ENCODE measurements around the gene IGLL5. TPM values are rescaled to one million over a fixed set of nuclear protein-coding genes. Genes with fewer than 3 reads are reported as not detected.
"Not testable (repeated sequence)": the region's sequence is repeated elsewhere in the genome, so short reads cannot be mapped to it uniquely, and the experiment has no call there.

Gene IGLL5
- total RNA-seq, 1 donor from 2014 or later = not detected

DNA sequence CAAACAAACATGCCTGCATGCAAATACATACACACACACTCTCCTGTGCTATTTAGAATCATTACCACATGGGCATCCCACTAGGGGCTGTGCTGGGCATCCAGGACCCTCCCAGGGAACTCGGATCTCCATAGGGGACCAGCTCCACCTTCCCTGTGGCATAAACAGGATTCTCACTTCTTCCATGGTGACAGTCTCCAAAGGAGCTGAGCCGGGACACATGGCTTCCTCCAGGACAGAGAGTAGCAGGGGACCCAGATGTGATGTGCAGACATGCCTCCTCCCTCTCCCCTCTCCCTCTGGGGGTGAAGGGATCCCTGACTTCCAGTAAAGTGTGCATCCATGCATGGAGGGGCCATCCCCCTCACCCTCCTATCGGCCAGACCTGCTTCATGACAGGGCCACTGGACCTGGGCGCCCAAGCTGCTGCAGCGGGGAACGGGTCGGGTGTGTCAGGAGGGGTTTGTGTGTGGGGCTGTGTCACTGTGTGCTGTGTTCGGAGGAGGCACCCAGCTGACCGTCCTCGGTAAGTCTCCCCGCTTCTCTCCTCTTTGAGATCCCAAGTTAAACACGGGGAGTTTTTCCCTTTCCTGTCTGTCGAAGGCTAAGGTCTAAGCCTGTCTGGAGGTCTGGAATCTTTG lies 33.4 kb downstream of the IGLL5 start:
- H3K9me3 ChIP-seq (ENCODE audit: insufficient read depth, low read depth, low read length) = no peaks in the 10 kb centered on the region
- no peak overlapping the region for H3K27ac ChIP-seq (ENCODE audit: low read depth, low read length)
- H3K36me3 ChIP-seq (ENCODE audit: insufficient read depth, low read length) = no peaks in the 10 kb centered on the region
- no peak for FAIRE-seq
- Mint-ChIP-seq H3K27ac (ENCODE audit: unreplicated experiment) (no peak overlapping the region), H3K4me3 (ENCODE audit: unreplicated experiment) (no peak overlapping the region), H3K36me3 (ENCODE audit: low read depth, unreplicated experiment) (no peaks in the 10 kb centered on the region), H3K4me1 (ENCODE audit: low read depth, unreplicated experiment) (no peaks in the 10 kb centered on the region), H3K9me3 (ENCODE audit: unreplicated experiment) (no peaks in the 10 kb centered on the region), H3K27me3 (ENCODE audit: low read depth, unreplicated experiment) (peaks cover 60% of the 10 kb centered on the region)
- H4K20me1 ChIP-seq (ENCODE audit: insufficient read depth, low read length) = no peaks in the 10 kb centered on the region
- no peak for DNase-seq (ENCODE audit: low read depth)
- H3K27me3 ChIP-seq (ENCODE audit: insufficient read depth, low read length) = no peaks in the 10 kb centered on the region
- H2AFZ ChIP-seq (ENCODE audit: low read depth, low read length) = no peak overlapping the region
- no peak for TF ChIP-seq EZH2 (IDR thresholded peaks at IDR 0.05; ENCODE audit: insufficient read depth, low read length)
- TF ChIP-seq, protein P1, sequence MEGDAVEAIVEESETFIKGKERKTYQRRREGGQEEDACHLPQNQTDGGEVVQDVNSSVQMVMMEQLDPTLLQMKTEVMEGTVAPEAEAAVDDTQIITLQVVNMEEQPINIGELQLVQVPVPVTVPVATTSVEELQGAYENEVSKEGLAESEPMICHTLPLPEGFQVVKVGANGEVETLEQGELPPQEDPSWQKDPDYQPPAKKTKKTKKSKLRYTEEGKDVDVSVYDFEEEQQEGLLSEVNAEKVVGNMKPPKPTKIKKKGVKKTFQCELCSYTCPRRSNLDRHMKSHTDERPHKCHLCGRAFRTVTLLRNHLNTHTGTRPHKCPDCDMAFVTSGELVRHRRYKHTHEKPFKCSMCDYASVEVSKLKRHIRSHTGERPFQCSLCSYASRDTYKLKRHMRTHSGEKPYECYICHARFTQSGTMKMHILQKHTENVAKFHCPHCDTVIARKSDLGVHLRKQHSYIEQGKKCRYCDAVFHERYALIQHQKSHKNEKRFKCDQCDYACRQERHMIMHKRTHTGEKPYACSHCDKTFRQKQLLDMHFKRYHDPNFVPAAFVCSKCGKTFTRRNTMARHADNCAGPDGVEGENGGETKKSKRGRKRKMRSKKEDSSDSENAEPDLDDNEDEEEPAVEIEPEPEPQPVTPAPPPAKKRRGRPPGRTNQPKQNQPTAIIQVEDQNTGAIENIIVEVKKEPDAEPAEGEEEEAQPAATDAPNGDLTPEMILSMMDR (IDR thresholded peaks at IDR 0.05; ENCODE audit: insufficient read depth, low read depth, low read length) = no peak
- H3K9ac ChIP-seq (ENCODE audit: low read length) = no peak overlapping the region
- H3K4me2 ChIP-seq (ENCODE audit: low read length) = no peak overlapping the region
- no peak overlapping the region for H3K4me3 ChIP-seq (ENCODE audit: insufficient read depth, low read depth, low read length)
- H3K79me2 ChIP-seq (ENCODE audit: insufficient read depth, low read length) = no peaks in the 10 kb centered on the region
- H3K4me1 ChIP-seq (ENCODE audit: insufficient read depth, low read length) = no peaks in the 10 kb centered on the region

DNA sequence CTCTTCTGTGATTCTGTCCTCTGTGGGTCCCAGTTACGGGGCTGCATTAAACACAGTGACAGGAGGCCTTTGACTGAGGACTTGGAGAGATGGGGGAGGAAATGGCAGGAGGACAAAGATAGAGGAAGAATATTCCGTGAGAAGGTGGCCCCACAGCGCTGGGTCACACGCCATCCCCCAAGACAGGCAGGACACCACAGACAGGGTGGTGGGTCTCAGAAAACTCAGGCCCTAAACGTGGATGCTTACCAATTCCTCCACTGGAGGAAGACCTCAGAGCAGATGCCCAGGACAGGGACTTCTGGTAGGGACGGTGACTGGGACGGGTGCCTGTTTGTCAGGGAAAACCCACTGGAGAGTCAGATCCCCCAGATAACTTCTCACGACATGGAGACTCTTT lies 34.0 kb downstream of the IGLL5 start:
- no peaks in the 10 kb centered on the region for H3K9me3 ChIP-seq (ENCODE audit: insufficient read depth, low read depth, low read length)
- H3K79me2 ChIP-seq (ENCODE audit: insufficient read depth, low read length) = no peaks in the 10 kb centered on the region

DNA sequence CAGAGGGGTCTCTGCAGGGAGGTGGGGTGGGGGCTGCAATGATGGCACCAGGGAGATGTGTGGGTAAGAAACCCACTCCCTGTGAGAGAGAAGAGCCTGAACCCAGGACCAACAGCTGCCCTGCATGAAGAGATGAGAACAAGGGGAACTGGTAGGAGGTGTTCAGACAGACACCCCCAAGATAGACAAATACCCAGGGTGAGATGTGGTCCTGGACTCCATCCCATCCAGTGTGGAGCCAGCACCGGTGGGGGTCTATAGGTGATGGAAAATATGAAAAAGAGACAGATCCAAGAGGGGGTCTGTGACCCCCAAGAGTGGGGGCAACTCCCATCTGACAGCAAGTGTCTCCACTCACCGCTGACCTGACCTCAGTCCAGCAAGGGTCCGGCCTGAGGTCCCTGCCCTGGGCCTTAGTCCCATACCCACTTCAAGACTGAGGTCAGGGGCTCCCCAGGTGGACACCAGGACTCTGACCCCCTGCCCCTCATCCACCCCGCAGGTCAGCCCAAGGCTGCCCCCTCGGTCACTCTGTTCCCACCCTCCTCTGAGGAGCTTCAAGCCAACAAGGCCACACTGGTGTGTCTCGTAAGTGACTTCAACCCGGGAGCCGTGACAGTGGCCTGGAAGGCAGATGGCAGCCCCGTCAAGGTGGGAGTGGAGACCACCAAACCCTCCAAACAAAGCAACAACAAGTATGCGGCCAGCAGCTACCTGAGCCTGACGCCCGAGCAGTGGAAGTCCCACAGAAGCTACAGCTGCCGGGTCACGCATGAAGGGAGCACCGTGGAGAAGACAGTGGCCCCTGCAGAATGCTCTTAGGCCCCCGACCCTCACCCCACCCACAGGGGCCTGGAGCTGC lies 34.7 kb downstream of the IGLL5 start:
- H3K27me3 Mint-ChIP-seq (ENCODE audit: low read depth, unreplicated experiment) = peaks cover 67% of the 10 kb centered on the region
- H3K27me3 ChIP-seq (ENCODE audit: insufficient read depth, low read length); H3K4me3 ChIP-seq (ENCODE audit: insufficient read depth, low read depth, low read length); DNase-seq (ENCODE audit: low read depth); H3K36me3 ChIP-seq (ENCODE audit: insufficient read depth, low read length); H2AFZ ChIP-seq (ENCODE audit: low read depth, low read length); H3K9ac ChIP-seq (ENCODE audit: low read length); FAIRE-seq; H3K4me1 Mint-ChIP-seq (ENCODE audit: low read depth, unreplicated experiment); H3K4me3 Mint-ChIP-seq (ENCODE audit: unreplicated experiment); H3K27ac Mint-ChIP-seq (ENCODE audit: unreplicated experiment); H3K27ac ChIP-seq (ENCODE audit: low read depth, low read length); H3K79me2 ChIP-seq (ENCODE audit: insufficient read depth, low read length); H3K9me3 Mint-ChIP-seq (ENCODE audit: unreplicated experiment); H3K36me3 Mint-ChIP-seq (ENCODE audit: low read depth, unreplicated experiment); H4K20me1 ChIP-seq (ENCODE audit: insufficient read depth, low read length); H3K4me1 ChIP-seq (ENCODE audit: insufficient read depth, low read length); H3K9me3 ChIP-seq (ENCODE audit: insufficient read depth, low read depth, low read length); H3K4me2 ChIP-seq (ENCODE audit: low read length): not testable (repeated sequence)

More for the DNA sequence above, 34.0 kb downstream of the IGLL5 start:
- TF ChIP-seq, protein P1 (IDR thresholded peaks at IDR 0.05; ENCODE audit: insufficient read depth, low read depth, low read length) = no peak
- no peak for TF ChIP-seq EZH2 (IDR thresholded peaks at IDR 0.05; ENCODE audit: insufficient read depth, low read length)
- H3K4me3 ChIP-seq (ENCODE audit: insufficient read depth, low read depth, low read length) = no peak overlapping the region
- Mint-ChIP-seq H3K36me3 (ENCODE audit: low read depth, unreplicated experiment) (no peaks in the 10 kb centered on the region), H3K27ac (ENCODE audit: unreplicated experiment) (no peak overlapping the region), H3K9me3 (ENCODE audit: unreplicated experiment) (no peaks in the 10 kb centered on the region), H3K4me1 (ENCODE audit: low read depth, unreplicated experiment) (no peaks in the 10 kb centered on the region), H3K4me3 (ENCODE audit: unreplicated experiment) (no peak overlapping the region), H3K27me3 (ENCODE audit: low read depth, unreplicated experiment) (peaks cover 64% of the 10 kb centered on the region)
- no peaks in the 10 kb centered on the region for H3K27me3 ChIP-seq (ENCODE audit: insufficient read depth, low read length)
- FAIRE-seq (no peak), DNase-seq (ENCODE audit: low read depth) (no peak)
- no peaks in the 10 kb centered on the region for H3K36me3 ChIP-seq (ENCODE audit: insufficient read depth, low read length)
- no peak overlapping the region for H2AFZ ChIP-seq (ENCODE audit: low read depth, low read length)
- no peak overlapping the region for H3K9ac ChIP-seq (ENCODE audit: low read length)
- no peak overlapping the region for H3K4me2 ChIP-seq (ENCODE audit: low read length)
- H3K4me1 ChIP-seq (ENCODE audit: insufficient read depth, low read length) = no peaks in the 10 kb centered on the region
- no peak overlapping the region for H3K27ac ChIP-seq (ENCODE audit: low read depth, low read length)
- no peaks in the 10 kb centered on the region for H4K20me1 ChIP-seq (ENCODE audit: insufficient read depth, low read length)
